H9 (cell line): ENCODE data around the gene DLL4. TPM values are rescaled to one million over a fixed set of nuclear protein-coding genes. Genes with fewer than 3 reads are reported as not detected.

Experiments used
- DNase-seq: peaks from one replicate; pipeline ENCODE4 v3.0.0-alpha.2; 2017
- H2AFZ ChIP-seq: one replicate; pipeline ENCODE4 v1.6.1; 2013; ENCODE audit warnings: mild to moderate bottlenecking, low read length, control low read depth, moderate library complexity
- H2AK5ac ChIP-seq: 2 replicates; pipeline ENCODE4 v1.6.1; 2013; ENCODE audit warnings: low read length, control low read depth, mixed read lengths; ENCODE audit not compliant: insufficient read length
- H2BK120ac ChIP-seq: one replicate; pipeline ENCODE4 v1.6.1; 2013; ENCODE audit warnings: low read depth, mild to moderate bottlenecking, low read length, control low read depth, inconsistent platforms; ENCODE audit not compliant: poor library complexity, severe bottlenecking
- H2BK12ac ChIP-seq: 2 replicates; pipeline ENCODE4 v1.6.1; 2013; ENCODE audit warnings: low read length, control low read depth, mixed read lengths, low read depth; ENCODE audit not compliant: insufficient read length
- H2BK15ac ChIP-seq: 2 replicates; pipeline ENCODE4 v1.6.1; 2013; ENCODE audit warnings: low read depth, low read length, control low read depth
- H2BK20ac ChIP-seq: one replicate; pipeline ENCODE4 v1.6.1; 2013; ENCODE audit warnings: low read depth, mild to moderate bottlenecking, low read length, control low read depth, inconsistent platforms; ENCODE audit not compliant: poor library complexity, severe bottlenecking
- H2BK5ac ChIP-seq: 2 replicates; pipeline ENCODE4 v1.6.1; 2013; ENCODE audit warnings: low read length, control low read depth, mixed read lengths; ENCODE audit not compliant: insufficient read length
- H3K14ac ChIP-seq: 2 replicates; pipeline ENCODE4 v1.6.1; 2013; ENCODE audit warnings: low read length, control low read depth; ENCODE audit not compliant: insufficient read depth
- H3K18ac ChIP-seq: 2 replicates; pipeline ENCODE4 v1.6.1; 2013; ENCODE audit warnings: low read depth, mild to moderate bottlenecking, mixed read lengths, low read length, control low read depth; ENCODE audit not compliant: insufficient read length
- H3K23ac ChIP-seq: 2 replicates; pipeline ENCODE4 v1.6.1; 2013; ENCODE audit warnings: low read length, control low read depth, mixed read lengths, low read depth; ENCODE audit not compliant: insufficient read length
- H3K23me2 ChIP-seq: 2 replicates; pipeline ENCODE4 v1.6.1; 2013; ENCODE audit warnings: low read depth, mild to moderate bottlenecking, mixed read lengths, low read length, control low read depth; ENCODE audit not compliant: insufficient read length, poor library complexity, severe bottlenecking
- H3K27ac ChIP-seq: 2 replicates; pipeline ENCODE4 v1.5.1; 2013; ENCODE audit warnings: low read length, control low read depth, mixed read lengths, low read depth; ENCODE audit not compliant: insufficient read length
- H3K27me3 ChIP-seq: 2 replicates; pipeline ENCODE4 v1.6.1; 2013; ENCODE audit warnings: low read length, control low read depth, inconsistent platforms; ENCODE audit not compliant: insufficient read depth
- H3K4ac ChIP-seq: 2 replicates; pipeline ENCODE4 v1.6.1; 2013; ENCODE audit warnings: low read depth, mild to moderate bottlenecking, control low read depth, inconsistent platforms, low read length, moderate library complexity
- H3K4me1 ChIP-seq: 2 replicates; pipeline ENCODE4 v1.6.1; 2013; ENCODE audit warnings: low read length, control low read depth, inconsistent platforms; ENCODE audit not compliant: insufficient read depth
- H3K4me2 ChIP-seq: 2 replicates; pipeline ENCODE4 v1.6.1; 2013; ENCODE audit warnings: low read length, control low read depth, mixed read lengths; ENCODE audit not compliant: insufficient read length, insufficient read depth
- H3K56ac ChIP-seq: 2 replicates; pipeline ENCODE4 v1.6.1; 2013; ENCODE audit warnings: low read depth, mild to moderate bottlenecking, mixed read lengths, low read length, control low read depth; ENCODE audit not compliant: insufficient read length
- H3K79me1 ChIP-seq: 2 replicates; pipeline ENCODE4 v1.6.1; 2013; ENCODE audit warnings: low read depth, mild to moderate bottlenecking, moderate library complexity, low read length, control low read depth, inconsistent platforms; ENCODE audit not compliant: insufficient read depth, poor library complexity, severe bottlenecking
- H3K79me2 ChIP-seq: 2 replicates; pipeline ENCODE4 v1.6.1; 2013; ENCODE audit warnings: low read length, control low read depth, inconsistent platforms; ENCODE audit not compliant: insufficient read depth
- H3K9ac ChIP-seq: 2 replicates; pipeline ENCODE4 v1.6.1; 2013; ENCODE audit warnings: low read length, control low read depth, mixed read lengths; ENCODE audit not compliant: insufficient read length; ENCODE audit errors: extremely low read depth
- H3K9me3 ChIP-seq: one replicate; pipeline ENCODE4 v1.6.1; 2013; ENCODE audit warnings: low read depth, low read length, inconsistent platforms; ENCODE audit not compliant: control insufficient read depth
- H3T11ph ChIP-seq: one replicate; pipeline ENCODE4 v1.6.1; 2013; ENCODE audit warnings: mild to moderate bottlenecking, low read length, control low read depth, inconsistent platforms
- H4K20me1 ChIP-seq: one replicate; pipeline ENCODE4 v1.6.1; 2013; ENCODE audit not compliant: control insufficient read depth, insufficient read length, insufficient read depth
- H4K5ac ChIP-seq: 2 replicates; pipeline ENCODE4 v1.6.1; 2013; ENCODE audit warnings: low read depth, mild to moderate bottlenecking, mixed read lengths, low read length, control low read depth; ENCODE audit not compliant: insufficient read length
- H4K8ac ChIP-seq: replicated peaks from 2 replicates; pipeline ENCODE4 v1.6.1; 2013; ENCODE audit warnings: low read length, control low read depth, mixed read lengths, low read depth; ENCODE audit not compliant: insufficient read length
- H4K91ac ChIP-seq: 2 replicates; pipeline ENCODE4 v1.6.1; 2013; ENCODE audit warnings: low read depth, mild to moderate bottlenecking, moderate library complexity, mixed read lengths, low read length, control low read depth; ENCODE audit not compliant: insufficient read length
- H3K27ac Mint-ChIP-seq, 3 experiments: 2 replicates in 2 of 3; 3 replicates in 1 of 3; pipeline ENCODE4 v1.8.0; 2020 to 2021; ENCODE audit warnings: mixed read lengths in 3 of 3, mild to moderate bottlenecking in 1 of 3, moderate library complexity in 1 of 3
- H3K27me3 Mint-ChIP-seq: 2 replicates; pipeline ENCODE4 v1.8.0; 2021; ENCODE audit warnings: low read depth, mild to moderate bottlenecking, moderate library complexity, mixed read lengths
- H3K36me3 Mint-ChIP-seq, 3 experiments: 2 replicates in 2 of 3; 3 replicates in 1 of 3; pipeline ENCODE4 v1.8.0; 2020 to 2021; ENCODE audit warnings: low read depth in 3 of 3, mixed read lengths in 3 of 3; ENCODE audit not compliant: insufficient read depth in 1 of 3
- H3K4me1 Mint-ChIP-seq, 2 experiments: 2 replicates each; pipeline ENCODE4 v1.8.0; 2020; ENCODE audit warnings: mixed read lengths in 2 of 2
- H3K4me3 Mint-ChIP-seq, 2 experiments: 2 replicates in 1 of 2; 3 replicates in 1 of 2; pipeline ENCODE4 v1.8.0; 2020 to 2021; ENCODE audit warnings: mild to moderate bottlenecking in 2 of 2, mixed read lengths in 2 of 2, moderate library complexity in 1 of 2
- H3K9me3 Mint-ChIP-seq, 2 experiments: 2 replicates in 1 of 2; 3 replicates in 1 of 2; pipeline ENCODE4 v1.8.0; 2020; ENCODE audit warnings: mild to moderate bottlenecking in 2 of 2, mixed read lengths in 2 of 2, moderate library complexity in 1 of 2
- WGBS: extraction: QIAGEN DNeasy Blood & Tissue Kit; methylation state at CpG from one replicate; pipeline ENCODE4 v1.1.7; 2013; ENCODE audit warnings: missing lambda C conversion rate, low lambda C conversion rate, mixed read lengths; ENCODE audit not compliant: insufficient read length; ENCODE audit errors: extremely low coverage; 5-methylcytosine and 5-hydroxymethylcytosine counted together
- total RNA-seq: library from RNA; stranded (reverse); gene quantifications from 2 replicates; pipeline ENCODE4 v1.2.1, GENCODE V29; 2021
- TF ChIP-seq, protein P1 (sequence below): fragments of 200-600 bp; sonication (generic); conservative IDR thresholded peaks from 3 replicates; pipeline ENCODE4 v1.8.0; 2021; ENCODE audit warnings: antibody characterized with exemption, mild to moderate bottlenecking

DLL4 gene
- total RNA-seq, 1 experiment from 2014 or later: 0.28 TPM

DNA sequence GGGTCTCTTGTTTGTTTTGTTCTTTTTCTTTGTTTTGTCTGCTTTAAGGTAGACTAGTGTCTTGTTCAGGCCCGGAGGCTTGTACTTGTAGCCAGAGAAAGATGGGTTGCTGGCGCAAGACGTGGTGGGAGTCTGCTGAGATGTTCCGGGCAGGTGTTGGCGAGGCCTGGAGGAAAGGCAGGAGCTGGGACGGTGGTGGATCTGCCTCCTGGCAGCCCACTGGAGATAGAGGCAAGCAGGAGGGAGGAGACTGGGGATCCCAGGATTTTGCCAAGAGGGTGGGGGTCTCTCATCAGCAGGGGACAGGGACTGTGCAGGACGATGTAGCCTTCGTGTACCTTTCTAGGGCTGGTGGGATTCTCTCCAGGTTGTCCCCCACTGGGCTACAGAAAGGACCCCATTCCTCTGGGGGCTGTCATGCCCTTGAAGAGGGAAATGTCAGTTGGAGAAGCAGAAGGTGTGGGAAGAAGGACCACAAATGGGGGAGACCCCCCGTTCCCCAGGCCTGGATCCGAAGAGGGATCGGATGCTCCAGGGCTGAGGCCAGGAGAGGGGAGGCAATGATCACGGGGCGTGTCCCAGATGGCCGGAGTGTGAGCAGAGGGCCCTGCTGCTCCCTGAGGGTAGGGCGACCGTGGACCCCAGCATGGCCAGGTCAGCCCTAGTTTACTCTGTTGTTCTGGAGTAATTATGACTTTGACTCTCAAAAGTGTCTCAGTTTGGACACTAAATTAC, 31.2 kb downstream of the DLL4 start:
- Histone ChIP-seq H3K4me1 (peaks cover 3% of the 10 kb centered on the region; the same call in 1 of the 2 replicates), H3K18ac (no peak overlapping the region), H4K8ac (no peak overlapping the region), H3K27me3 (no peaks in the 10 kb centered on the region), H3K27ac (no peak overlapping the region), H4K5ac (no peak overlapping the region), H2BK5ac (no peak overlapping the region), H3K9ac (no peak overlapping the region), H2BK20ac (no peak overlapping the region), H3K79me2 (no peaks in the 10 kb centered on the region), H3K56ac (no peak overlapping the region), H4K20me1 (no peaks in the 10 kb centered on the region), H3K4me2 (no peak overlapping the region), H2BK12ac (no peak overlapping the region), H3K79me1 (no peaks in the 10 kb centered on the region), H2AFZ (no peak overlapping the region), H3K23me2 (no peaks in the 10 kb centered on the region), H4K91ac (no peak overlapping the region), H3K23ac (no peak overlapping the region), H3K4ac (no peak overlapping the region), H3T11ph (no peak overlapping the region), H2BK15ac (no peak overlapping the region), H2BK120ac (no peak overlapping the region), H3K14ac (no peak overlapping the region; the same call in 1 of the 2 replicates), H3K9me3 (no peaks in the 10 kb centered on the region), H2AK5ac (no peak overlapping the region)
- Mint-ChIP-seq H3K27me3 (peaks cover 2% of the 10 kb centered on the region), H3K9me3 (peaks cover 2 to 3% of the 10 kb centered on the region in 2 experiments; a peak in 2 of 5 replicates), H3K36me3 (peaks cover 10 to 24% (median 22%) of the 10 kb centered on the region in 3 experiments), H3K27ac (peak overlapping the region; percentile 62 to 93 (median 81); a peak in 4 of 7 replicates), H3K4me1 (peaks cover 30 to 37% of the 10 kb centered on the region in 2 experiments), H3K4me3 (0 out of 5 replicates have a peak overlapping the region, but pooled peaks of 1 of the 2 experiments have one; percentile 18)
- DNase-seq: no peak
- TF ChIP-seq, protein P1, sequence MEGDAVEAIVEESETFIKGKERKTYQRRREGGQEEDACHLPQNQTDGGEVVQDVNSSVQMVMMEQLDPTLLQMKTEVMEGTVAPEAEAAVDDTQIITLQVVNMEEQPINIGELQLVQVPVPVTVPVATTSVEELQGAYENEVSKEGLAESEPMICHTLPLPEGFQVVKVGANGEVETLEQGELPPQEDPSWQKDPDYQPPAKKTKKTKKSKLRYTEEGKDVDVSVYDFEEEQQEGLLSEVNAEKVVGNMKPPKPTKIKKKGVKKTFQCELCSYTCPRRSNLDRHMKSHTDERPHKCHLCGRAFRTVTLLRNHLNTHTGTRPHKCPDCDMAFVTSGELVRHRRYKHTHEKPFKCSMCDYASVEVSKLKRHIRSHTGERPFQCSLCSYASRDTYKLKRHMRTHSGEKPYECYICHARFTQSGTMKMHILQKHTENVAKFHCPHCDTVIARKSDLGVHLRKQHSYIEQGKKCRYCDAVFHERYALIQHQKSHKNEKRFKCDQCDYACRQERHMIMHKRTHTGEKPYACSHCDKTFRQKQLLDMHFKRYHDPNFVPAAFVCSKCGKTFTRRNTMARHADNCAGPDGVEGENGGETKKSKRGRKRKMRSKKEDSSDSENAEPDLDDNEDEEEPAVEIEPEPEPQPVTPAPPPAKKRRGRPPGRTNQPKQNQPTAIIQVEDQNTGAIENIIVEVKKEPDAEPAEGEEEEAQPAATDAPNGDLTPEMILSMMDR: no peak
- WGBS: no CpG with 5 or more reads among the region's 16 CpGs
